T1000 (cell line): Measurements from ENCODE around the gene AK2.

Experiments
- DNase-seq: peaks from one replicate; lab custom pipeline; 2025; ENCODE audit warnings: mixed read lengths; lab: John Stamatoyannopoulos, UW

AK2 gene

DNA sequence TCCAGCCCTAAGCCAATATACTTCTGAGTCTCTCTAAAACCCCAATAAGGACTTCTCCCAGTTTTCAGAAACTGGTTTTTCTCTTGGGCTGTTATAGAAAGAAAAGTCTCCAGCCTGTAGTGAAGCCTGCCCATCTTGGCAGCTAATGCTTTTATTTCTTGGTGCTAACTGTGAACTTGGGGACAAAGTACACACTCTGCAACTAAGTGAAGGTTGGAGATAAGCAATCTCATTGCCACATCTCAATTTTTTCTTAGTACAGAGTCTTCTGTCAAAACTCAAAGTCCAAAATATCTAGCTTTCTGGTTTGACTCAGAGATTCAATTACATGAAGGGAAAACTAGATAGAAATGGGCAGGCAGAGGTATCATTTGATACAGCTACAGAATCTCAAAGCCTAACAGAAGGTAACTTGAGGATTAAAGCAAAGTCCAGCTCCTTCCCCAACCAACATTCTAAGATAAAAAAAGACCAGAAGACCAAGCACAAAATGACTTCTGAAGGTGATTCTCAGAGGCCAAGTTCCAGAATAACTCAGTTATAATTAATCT lies 14.0 kb downstream of the AK2 start:
- no peak for DNase-seq

DNA sequence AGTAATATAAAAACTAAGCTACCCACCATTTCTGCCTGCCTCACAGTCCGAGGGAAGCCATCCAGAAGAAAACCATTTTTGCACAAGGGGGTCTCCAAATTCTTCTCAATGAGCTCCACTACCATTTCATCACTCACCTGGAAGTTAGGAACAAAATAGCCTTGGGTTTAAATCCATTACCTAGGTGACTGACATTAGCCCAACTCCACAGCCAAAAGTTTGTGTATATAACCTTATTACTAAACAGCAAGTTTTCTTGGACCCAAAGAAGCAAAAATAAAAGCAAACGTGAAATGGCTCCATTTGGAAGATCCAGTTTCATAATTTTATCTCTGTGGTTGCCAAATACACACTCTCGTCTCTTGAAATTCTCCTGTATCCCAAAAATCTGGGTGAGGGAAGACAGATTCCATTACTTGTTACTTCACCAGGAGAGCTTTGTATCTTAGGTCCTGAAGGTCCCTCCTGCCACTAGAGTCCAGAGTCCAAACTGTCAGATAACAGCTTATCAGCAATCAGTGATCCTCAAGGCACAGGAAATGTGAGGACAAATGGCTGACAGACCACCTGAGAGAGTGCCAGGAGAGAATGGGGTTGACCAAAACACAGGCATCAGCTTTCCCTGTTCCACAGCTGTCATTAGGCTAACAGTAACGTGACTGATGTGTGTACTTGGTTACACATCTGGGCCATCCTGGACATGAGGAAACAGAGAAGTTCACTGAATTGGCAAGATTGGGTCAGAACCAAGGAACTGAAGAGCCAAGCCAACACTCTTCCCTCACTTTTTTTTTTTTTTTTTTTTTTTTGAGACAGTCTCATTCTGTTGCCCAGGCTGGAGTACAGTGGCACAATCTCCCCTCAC lies 14.9 kb downstream of the AK2 start:
- no peak for DNase-seq

DNA sequence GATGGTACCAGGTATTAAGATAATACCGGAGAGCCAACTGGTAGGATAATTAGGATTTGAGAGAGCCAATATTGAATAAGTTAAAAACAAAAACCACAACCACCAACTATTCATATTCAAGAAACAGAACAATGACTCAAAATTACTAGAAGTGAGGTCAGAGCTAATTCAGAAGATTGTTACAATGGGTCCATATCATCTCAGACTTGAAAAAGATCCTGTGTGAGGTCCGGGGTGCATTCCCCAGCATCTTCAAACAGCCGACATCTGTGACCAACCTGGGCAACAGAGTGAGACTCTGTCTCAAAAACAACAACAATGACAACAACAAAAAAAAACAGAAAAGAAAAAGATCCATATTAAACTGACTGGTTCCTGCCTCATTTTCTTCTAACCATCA lies 18.6 kb downstream of the AK2 start:
- no peak for DNase-seq

DNA sequence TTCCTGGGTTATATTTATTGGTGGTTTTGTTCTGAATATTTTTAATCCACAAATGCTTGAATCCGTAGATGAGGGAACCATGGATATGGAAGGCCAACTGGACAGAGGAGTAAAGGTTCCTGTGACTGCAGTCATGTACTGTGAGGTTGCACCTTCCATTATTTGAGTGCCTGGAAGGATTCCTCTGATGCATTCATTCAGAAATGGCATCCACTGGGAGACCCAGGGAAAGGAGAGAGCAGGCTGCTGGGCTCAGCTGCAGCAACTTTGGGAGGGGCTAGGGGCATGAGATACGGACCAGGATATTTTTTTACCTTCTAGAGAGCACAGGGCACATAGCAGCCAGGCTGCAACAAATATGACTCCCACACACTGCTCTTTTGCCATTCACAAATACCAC lies 19.5 kb downstream of the AK2 start:
- no peak for DNase-seq

DNA sequence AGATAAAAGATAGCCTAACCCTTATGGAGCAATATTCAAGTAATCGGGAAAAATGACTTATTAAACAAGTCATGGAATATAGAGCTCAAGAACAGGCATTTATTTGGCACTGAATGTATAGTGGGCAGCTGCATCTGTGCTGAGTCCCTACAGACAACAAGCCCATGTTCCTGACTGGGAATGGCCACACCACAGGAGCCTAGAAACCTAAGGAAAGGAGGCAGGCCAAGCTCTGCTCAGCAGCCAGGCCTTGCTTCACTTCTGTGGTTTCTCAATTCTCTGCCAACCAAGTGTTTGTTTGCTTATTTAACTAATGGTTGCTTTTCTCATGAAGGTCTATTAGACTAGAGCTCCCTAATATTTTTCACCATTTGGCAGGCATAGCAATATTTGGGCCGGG lies 21.5 kb downstream of the AK2 start:
- no peak for DNase-seq

DNA sequence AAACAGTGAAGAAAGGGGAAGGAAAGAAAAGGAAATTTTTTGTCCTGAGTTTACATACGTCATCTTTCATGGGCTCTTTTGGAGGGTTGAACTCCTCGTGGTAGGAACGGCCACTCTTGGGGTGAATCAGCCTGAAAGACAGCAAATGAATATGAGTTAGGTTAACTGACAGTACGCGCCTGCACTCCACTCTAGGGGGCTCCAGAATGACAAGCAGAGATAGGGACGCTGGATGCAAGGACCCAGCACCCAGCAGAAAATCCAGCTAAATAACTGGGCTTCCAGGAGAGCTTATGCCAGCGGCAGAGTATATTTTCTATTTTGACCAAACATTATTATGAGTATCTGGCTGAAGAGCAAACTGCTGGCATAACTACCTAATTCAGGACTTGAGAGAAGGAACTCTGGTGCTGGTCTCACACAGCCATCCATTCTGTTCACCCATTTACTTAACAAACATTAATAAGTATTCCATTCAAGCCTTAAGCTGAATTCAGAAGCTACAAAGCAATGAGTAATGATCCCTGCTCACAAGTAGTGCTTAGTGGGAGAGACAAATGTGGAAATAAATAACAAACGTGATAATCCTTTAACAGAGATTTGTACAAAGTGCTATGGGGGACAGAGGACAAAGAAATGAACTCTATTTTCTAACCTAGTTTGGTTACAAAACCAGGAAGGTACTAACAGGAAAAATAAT lies 22.1 kb downstream of the AK2 start:
- DNase-seq = no peak

DNA sequence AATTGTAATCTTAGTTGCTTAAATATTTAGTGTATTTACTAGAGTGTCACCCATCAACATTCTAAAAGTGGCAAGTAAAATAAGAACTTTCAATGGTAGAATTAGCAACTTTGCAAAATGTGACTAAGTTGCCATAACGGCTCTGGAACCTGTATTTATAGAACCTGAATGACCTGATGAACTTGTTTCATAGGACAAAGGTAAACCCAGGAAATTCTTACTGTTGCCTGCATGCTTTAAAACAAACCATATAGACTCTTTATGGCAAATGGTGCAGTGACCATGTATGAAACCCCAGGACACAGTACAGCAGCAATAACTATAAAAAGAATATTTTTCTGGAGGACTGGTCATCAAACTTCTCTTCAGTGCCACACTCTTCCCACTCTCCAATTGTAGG lies 22.9 kb downstream of the AK2 start:
- DNase-seq = no peak

DNA sequence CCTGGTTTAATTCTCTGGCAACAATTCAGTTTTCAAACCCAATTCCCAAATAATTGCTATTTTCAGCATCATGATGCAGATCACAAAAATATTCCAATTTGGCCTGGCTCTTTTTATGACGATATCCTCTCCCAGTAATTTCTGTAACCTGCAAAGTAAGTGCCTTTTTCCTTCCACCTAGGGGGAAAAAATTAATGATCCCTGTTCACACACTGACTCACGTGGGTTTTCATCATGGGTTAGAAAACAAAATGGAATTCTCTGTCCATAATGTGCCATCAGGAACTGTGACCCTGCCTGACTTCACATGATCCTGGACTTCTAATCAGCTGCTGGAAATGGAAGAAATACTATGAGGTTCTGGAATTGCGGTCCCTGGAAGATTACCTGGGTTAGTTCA lies 24.5 kb downstream of the AK2 start:
- DNase-seq = no peak

DNA sequence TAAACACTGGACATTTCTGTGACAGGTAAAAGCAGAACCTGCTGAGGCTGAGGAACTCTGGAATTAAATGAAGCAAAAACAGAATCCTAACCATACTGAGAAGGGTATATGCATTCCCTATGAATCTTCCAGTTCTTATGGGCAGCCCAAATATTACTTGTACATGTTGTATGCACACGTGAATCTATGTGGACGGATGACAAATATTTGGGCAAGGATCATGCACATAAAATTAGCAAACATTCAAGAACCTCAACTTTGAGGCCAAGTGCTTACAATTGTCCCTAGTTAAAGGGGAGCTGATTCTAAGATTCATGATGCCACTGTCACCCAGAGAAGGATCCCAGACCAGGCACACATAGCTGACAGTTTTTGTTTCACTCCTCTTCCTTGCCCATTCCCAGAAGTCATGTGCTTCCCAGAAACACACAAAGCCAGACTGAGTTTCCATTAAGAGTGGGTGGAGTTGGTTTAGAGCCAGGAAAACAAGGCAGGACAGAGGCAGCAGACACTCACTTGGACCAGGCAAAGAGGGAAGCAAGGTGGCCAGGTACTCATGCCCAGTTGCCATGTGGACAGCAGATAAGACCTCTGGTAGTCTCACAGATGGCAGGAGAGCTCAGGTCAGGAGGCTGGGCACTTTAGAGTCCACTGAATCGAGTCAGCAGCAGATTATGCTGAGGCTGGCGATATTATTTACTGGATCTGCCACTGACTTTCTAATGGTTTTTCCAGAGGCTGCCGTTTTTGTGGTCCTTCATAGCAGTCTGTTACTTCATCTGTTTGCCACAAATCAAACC lies 25.6 kb downstream of the AK2 start:
- no peak for DNase-seq

DNA sequence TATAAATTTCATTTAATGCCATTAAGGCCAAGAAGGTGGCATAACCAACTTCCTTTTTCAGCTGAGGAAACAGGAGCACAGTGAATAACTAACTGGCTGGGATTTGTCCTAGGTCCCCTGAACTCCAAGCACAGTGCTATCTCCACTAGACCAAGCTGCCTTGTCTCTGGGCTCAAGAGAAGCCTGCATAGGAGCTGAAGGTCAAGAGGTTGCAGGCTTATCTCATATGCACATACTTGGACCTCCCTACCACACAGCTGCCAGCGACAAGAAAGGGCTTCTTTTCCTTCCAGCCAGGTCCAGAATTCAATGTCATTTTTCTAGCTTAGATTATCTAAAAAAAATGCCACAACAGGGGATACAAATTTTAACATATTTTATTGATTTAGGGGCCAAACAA lies 27.1 kb downstream of the AK2 start:
- DNase-seq = no peak

DNA sequence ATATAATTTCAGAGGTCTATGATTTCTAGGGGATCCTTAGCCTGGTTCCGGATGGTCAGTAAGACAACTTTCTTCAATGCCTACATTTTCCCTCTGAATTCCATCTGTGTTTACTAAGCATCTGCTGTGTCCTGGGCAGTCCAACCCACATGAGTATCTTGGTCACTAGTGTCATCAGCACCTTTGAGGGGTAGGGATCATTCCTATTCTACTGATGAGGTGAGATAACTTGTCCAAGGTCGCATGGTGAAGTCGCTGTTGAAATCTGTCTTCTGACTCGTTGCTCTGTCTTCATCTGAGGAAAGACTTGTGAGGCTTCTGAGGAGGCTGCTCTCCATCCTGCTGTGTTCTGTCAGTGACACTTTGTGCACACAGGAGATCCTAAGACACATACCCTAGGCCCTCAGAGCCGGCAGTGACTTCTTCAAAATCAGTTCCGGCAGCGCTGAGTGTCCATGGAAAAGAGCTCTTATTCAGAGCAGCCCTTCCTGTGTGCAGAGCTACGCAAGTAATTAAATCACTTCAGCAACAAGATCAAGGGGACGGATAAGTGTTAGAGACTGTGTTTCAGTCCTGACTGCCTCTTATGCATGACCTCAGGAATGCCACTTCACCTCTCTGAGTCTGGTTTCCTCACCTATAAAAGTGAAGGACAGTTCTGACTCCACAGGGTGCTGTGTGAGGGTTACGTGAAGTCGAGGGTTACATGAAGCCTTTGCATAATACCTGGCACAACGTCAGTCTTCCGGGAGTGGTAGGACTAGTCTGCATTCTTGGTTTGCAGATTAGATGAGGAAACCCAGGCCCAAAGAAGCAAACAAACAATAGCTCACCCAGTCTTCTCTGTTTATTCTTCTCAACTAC lies 28.4 kb downstream of the AK2 start:
- no peak for DNase-seq

DNA sequence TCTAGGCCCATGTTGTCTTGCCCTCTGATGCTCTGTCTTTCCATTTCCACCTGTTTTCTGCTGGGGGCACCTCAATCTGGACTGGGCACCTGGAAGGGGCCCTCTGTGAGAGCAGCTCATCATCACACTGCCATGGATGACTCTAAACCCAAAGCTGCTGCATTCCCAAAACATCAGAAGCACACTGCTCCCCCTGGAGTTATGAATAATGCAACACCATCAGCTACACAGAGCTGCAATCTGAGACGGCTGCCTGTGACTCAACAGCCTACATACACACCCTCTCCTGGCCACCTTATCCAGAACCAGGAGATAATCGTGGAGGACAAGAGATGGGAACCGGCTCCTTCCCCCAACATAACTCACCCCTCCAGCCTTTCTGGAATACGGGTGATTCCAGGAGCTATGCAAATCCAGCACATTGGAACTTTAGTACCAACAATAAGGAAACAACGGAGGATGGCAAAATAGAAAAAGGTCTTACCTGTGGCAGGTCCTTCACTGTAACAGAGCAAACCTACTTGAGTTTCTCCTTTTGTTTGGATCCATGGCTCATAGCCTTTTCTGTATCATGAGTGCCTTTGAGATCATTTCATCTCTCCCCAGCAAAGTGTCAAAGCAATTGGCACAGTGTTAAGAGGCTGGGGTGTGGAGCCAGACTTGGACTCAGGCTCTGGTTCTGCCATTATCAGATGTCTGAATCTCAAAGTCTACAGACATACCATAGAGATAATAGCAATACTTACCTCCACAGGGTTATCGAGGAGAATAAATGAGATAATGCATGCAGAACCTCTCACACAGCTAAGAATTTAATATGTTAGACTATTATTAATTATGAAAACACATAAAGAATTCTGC lies 29.3 kb downstream of the AK2 start:
- peak; percentile 58 for DNase-seq

DNA sequence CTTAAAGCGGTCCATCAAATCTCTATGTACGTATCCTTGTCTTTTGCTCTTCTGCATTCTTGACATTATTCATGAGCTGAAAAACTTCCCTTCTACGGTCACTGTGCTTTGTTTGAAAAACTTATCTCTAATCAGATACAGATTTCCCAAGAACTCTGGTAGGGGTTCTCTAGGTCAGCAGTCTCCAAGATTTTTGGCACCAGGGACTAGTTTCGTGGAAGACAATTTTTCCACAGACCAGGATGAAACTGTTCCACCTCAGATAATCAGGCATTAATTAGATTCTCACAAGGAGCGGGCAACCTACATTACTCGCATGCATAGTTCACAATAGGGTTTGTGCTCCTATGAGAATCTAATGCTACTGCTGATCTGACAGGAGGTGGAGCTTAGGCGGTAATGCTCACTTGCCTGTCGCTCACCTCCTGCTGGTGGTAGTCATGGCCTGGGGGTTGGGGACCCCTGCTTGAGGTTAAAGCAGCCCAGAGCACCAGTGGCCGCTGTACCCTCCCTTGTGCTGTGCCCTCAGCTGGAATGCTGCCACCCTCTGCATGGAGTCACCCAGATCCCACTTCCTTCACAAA lies 30.8 kb downstream of the AK2 start:
- no peak for DNase-seq

DNA sequence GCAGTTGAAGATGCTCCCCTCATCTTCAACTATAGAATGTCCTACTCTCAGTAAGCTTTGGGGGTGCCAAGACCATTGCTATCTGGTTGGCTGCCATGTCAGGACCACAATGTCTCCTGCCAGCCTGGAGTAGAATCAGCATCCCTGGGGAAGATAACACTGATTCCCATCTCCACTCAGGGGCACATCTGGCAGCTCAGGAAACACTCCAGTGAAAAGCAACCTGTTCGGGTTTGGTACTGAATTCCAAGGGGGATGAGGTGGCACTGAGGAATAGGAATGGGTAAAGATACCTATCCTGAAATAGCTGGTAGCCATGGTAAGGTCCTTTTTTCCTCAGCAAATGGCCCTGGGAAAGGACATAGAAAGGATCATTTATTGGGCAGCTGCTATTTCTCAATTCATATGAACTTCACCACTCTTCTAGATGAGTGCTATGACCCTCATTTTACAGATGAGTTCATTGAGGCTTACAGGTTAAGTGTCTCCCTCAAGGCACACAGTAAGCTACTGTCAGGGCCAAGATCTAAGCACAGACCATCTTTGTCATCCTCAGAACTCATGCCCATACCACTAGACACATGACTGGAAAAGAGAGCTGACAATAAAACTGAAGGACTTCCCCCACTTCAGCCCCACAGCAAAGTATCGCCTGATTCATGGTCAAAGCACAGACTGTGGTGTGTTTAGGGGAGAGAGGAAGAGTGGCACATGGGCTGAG lies 31.4 kb downstream of the AK2 start:
- DNase-seq = no peak

DNA sequence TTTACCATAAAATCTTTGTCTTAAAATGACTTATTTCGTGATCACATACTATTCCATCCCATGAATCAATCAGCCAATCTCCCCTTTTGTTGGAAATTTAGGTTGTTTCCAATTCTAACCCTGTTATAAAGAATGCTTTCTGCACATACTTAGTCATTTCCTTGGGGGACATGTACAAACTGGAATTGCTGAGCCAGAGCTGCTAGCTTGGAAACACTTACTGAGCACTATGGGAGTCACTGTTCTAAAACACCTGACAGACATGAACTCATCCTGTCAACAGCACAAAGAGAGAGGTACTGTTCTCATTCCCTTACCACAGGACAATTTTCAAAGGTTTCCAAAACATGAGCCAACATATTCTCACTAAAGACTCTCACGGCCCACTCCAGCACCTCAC lies 32.1 kb downstream of the AK2 start:
- DNase-seq = no peak

DNA sequence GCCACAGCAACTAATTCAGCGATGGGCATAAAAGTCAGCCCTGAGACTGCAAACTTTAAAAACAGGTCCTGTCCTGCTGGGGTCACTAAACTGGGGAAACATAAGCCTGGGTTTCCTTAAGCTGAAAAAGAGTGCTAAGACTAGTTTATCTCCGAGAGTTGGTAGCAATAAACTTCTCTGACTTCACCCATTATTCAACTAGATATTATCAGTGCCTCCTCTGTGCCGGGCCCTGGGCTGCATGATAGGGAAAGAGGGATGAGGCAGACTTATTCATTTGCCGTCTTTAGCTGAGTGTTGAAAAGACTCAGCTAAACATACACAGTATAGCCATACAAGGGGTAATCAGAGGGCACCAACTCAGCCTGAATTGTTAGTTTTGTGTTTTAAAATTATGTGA lies 33.0 kb downstream of the AK2 start:
- no peak for DNase-seq

DNA sequence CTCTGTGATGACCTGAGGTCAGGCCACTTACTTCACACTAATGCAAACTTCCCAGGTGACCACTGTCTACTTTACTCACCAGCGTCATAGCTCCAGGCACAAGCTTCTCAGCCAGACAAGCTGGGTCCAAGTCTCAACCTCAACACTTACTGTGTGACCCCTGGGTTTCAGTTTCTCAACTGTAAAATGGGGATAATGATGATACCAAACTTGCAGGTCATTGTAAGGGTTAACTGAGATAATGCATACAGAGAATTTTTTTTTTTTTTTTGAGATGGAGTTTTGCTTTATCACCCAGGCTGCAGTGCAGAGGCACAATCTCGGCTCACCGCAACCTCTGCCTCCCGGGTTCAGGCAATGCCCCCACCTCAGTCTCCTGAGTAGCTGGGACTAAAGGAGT lies 34.7 kb downstream of the AK2 start:
- no peak for DNase-seq

DNA sequence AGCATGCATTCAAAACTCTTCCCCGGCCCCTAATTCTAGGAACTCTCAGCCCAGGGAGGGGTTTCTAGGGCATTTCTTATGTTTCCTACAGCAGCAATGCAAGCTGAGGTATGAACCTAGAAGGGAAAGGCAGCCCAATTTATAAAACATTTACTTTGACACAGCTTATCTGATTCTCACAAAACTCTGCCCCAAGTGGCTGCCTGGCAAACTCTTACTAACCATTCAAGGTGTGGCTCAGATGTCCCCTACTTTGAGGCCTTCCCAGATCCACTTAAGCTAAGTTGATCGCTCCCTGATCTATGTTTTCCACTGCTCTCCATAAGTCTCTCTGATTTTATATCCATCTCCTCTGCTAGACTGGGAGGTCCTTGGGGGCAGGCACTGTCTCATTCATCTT lies 35.4 kb downstream of the AK2 start:
- DNase-seq = no peak

DNA sequence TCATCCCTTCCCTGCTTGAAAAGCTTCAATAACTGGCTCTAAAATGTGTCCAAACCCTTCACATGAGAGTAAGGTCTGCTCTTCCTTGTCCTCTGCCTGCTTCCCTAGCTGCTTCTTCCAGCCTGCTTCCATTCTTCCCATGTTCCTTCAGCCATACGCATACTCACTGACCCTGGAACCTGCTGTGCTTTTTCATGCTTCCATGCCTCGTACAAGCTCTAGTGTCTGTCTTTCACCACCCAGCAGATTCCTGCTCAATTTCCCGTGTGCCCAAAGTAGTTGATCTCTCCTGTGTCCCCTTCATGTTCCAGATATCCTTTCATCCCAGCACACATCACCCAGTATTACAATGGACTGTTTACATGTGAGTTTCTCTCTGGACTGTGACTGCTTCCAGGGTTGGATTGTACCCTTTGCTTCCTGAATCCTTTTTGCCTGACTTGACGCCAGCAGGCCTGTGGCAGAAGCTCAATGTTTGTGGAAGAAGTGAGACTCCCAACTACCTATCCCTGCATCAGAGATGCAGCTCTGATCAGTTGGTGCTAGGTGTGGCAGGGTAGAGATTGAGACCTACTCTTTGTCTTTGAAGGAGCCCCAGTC lies 36.2 kb downstream of the AK2 start:
- DNase-seq = no peak
